RCC 7860 (cell line): ENCODE results near the gene TUG1.

ENCODE experiments used
- DNase-seq: peaks from one replicate; pipeline ENCODE4 v3.0.0-alpha.2; 2015; ENCODE audit warnings: low spot score
- FAIRE-seq: peaks from 2 replicates; lab custom pipeline; 2012; peaks lifted over from hg19 to GRCh38; lab: Jason Lieb, UNC

The TUG1 gene

GRCh38 chr22:30968924-30969531, at the start of gene TUG1:
Gene TUG1 (plus strand): TSS chr22:30969265.
- DNase-seq (peak; percentile 91), FAIRE-seq (peak; percentile 49)

GRCh38 chr22:30919973-30920372, 49.1 kb upstream of the TUG1 start:
- FAIRE-seq, result no peak
- no peak for DNase-seq

- no peak for FAIRE-seq
- DNase-seq, result peak; percentile 19
Observed at GRCh38 chr22:30920407-30920806, 48.7 kb upstream of the TUG1 start.

GRCh38 chr22:30921108-30921507, 48.0 kb upstream of the TUG1 start:
- DNase-seq, result no peak

GRCh38 chr22:30922151-30922611, 46.9 kb upstream of the TUG1 start:
- no peak for DNase-seq
- no peak for FAIRE-seq

More at GRCh38 chr22:30921108-30921507, 48.0 kb upstream of the TUG1 start:
- no peak for FAIRE-seq

GRCh38 chr22:30923168-30923900, 45.7 kb upstream of the TUG1 start:
- no peak for FAIRE-seq
- no peak for DNase-seq

GRCh38 chr22:30925667-30926066, 43.4 kb upstream of the TUG1 start:
- no peak for DNase-seq
- no peak for FAIRE-seq

- DNase-seq (no peak), FAIRE-seq (no peak)
Observed at GRCh38 chr22:30926706-30927105, 42.4 kb upstream of the TUG1 start.

- FAIRE-seq (no peak), DNase-seq (no peak)
Observed at GRCh38 chr22:30927806-30928205, 41.3 kb upstream of the TUG1 start.

GRCh38 chr22:30928401-30928800, 40.7 kb upstream of the TUG1 start:
- FAIRE-seq, result no peak
- no peak for DNase-seq

GRCh38 chr22:30930228-30930627, 38.8 kb upstream of the TUG1 start:
- no peak for DNase-seq
- no peak for FAIRE-seq

GRCh38 chr22:30931541-30932300, 37.3 kb upstream of the TUG1 start:
- DNase-seq (no peak), FAIRE-seq (no peak)

- FAIRE-seq, result no peak
- no peak for DNase-seq
Observed at GRCh38 chr22:30932661-30933060, 36.4 kb upstream of the TUG1 start.

- no peak for FAIRE-seq
- no peak for DNase-seq
Observed at GRCh38 chr22:30933457-30933856, 35.6 kb upstream of the TUG1 start.

GRCh38 chr22:30934053-30934452, 35.0 kb upstream of the TUG1 start:
- DNase-seq (no peak), FAIRE-seq (no peak)

- FAIRE-seq (no peak), DNase-seq (no peak)
Observed at GRCh38 chr22:30940685-30941362, 28.2 kb upstream of the TUG1 start.

GRCh38 chr22:30941363-30941740, 27.7 kb upstream of the TUG1 start:
- DNase-seq, result no peak
- no peak for FAIRE-seq

GRCh38 chr22:30943368-30943767, 25.7 kb upstream of the TUG1 start:
- FAIRE-seq (no peak), DNase-seq (no peak)

- no peak for FAIRE-seq
- DNase-seq, result no peak
Observed at GRCh38 chr22:30944986-30945385, 24.1 kb upstream of the TUG1 start.

GRCh38 chr22:30945653-30946052, 23.4 kb upstream of the TUG1 start:
- no peak for FAIRE-seq

GRCh38 chr22:30946354-30946753, 22.7 kb upstream of the TUG1 start:
- FAIRE-seq, result no peak
- DNase-seq, result no peak

More at GRCh38 chr22:30945653-30946052, 23.4 kb upstream of the TUG1 start:
- DNase-seq, result no peak
